Fibroblast of peridontal ligament (primary cell): Measurements from ENCODE around the gene PDZD11.
"Not testable (repeated sequence)": the region's sequence is repeated elsewhere in the genome, so short reads cannot be mapped to it uniquely, and the experiment has no call there.

Experiments
- DNase-seq: peaks from one replicate; pipeline ENCODE4 v3.0.0-alpha.2; 2010; ENCODE audit errors: extremely low read depth

The PDZD11 gene

DNA sequence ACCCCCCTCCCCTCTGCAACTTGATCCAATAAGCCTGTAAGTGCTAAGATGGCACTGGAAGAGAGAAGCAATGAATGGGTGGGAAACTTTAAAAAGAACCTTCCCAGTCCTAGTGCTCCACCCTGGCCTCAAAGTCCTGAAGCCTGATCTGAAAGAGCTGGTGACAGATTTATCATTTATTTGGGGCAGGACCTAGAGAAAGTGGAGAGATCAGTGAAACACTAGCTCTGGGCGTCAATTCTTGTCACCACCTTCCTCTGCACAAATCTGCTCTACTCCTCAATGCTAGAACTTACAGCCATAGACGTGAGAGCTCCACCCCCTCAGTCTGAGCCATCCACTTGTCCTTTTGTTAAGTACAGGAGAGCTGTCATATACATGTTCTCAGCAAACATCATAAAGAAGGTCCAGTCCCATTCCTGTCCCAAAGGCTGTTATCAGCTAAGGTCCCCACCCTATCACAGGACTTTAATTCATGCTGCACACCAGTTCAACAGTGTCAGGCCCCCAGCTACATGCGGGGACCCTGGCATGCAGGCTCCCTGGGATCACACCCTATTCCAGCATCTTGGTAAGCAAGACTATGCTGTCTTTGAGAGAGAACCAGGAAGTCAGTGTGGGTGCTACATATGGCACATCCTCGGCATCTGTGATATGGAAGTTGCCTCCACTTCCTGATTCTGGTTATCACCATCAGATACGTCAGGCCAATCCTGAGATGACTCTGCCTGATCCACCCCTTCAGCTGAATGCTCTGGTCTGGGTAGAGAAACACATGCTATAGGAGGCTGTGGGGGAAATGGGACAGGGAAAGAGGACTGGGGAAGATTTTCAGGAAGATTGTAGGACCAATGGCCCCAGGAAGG lies 32.1 kb downstream of the PDZD11 start:
- DNase-seq = no peak

DNA sequence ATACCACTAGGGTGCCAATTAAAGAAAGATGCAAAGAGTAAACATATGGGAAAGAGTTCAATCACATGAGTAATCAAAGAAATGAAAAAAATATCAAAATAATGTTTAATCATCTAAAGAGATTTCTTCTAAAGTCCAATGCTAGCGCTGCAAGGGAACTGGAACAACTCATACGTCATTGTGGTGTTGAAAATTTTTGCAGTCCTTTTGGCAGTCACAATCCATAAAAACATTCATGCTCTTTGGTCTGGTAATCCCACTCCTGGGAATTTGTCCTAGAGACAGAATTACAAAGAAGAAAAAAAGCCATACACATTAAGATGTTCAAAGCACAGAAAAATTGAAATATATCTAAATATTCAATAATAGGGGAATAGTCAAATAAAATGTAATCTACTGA lies 34.3 kb downstream of the PDZD11 start:
- DNase-seq = no peak

DNA sequence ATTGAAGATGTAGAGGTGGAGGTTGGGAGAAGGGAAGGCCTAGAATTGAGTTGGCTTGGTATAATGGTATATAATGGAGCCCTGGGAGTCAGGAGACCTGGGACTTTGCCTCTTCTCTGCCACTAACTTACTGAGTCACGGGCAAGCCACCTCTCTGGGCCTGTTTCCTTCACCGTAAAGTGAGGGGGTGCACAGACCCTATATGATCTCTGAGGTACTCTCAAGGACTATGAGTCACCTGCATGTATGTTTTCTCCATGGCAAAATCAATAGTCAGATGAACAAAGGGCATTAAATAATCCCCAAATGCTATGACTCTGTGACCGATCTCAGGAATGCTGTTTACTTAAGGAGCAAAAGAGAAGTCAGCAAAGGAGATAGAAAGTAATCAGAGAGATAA lies 34.8 kb downstream of the PDZD11 start:
- DNase-seq = no peak

DNA sequence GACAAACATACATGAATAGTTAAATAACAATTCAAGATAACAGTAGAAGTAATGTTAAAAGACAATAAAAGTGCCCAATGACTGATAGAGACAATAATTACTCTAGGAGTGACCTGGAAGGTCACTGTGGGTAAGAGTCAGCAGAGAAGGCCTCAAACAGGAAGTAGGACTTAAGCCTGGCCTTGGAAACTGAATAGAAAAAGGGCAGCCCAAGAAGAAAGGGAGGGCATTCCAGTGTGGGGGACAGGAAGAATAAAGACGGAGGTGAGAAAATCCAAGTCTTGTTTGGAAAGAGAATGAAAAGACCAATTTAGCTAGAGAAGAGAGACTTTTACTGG lies 35.7 kb downstream of the PDZD11 start:
- no peak for DNase-seq

DNA sequence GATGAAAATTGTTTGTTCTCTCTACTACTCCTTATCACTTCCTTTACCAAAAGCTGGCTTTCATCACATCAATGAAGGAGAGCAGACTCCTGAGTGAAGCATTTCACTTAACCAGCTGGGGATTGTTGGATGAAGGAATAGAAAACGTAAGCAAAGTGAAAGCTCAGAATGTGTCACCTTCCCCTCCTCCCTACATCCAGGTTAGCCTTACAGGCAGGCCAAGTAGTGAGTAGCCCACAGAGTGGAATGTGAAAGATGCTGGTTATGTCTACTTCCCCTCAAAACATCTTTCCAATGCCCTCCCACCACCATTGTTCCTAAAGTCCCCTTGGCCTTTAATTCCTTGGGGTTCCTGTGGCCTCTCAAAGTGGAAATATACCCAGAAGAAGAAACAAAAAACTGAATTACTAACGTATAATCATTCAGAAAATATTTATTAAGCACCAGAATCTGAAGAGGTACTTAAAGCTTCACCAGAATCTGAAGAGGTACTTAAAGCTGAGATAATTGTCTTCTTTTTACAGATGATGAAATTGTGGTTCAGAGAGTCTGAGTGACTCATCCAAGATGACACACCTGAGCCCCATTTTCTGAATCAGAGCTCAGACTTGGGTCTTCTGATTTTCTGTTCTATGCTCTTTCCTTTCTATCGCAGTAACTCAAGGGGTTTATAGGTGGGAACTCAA lies 36.2 kb downstream of the PDZD11 start:
- no peak for DNase-seq

DNA sequence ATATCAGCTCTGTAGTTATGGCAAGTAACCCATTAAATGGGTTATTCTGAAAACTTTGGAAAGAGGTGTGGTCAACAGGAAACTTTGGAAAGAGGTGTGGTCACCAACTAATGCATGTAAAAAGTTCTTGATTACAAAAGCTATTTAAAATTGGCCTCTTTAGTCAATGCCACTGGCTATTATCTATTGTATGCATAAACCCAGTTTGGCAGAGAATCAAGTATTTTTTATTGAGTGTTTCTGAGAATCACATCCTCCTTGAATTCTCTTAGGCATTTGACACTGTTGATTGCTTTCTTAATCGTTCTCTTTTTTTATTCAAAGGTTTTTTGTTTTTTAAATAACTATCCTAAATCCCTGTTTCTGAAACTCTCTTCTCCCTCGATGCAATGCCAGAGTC lies 37.2 kb downstream of the PDZD11 start:
- no peak for DNase-seq

DNA sequence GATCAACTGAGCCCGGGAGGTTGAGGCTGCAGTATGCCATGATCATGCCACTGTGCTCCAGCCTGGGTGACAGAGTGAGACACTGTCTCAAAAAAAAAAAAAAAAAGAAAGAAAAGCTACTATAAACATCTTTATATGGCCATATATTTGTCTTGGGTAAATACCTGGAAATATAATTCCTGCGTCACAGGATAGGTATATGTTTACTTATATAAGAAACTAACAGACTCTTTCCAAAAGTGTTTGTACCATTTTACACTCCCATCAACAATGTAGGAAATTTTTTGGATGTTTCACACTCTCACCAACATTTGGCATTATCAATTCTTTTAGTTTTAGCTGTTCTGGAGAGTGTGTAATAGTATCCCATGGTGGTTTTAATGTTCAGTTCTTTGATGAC lies 42.5 kb downstream of the PDZD11 start:
- DNase-seq = no peak

DNA sequence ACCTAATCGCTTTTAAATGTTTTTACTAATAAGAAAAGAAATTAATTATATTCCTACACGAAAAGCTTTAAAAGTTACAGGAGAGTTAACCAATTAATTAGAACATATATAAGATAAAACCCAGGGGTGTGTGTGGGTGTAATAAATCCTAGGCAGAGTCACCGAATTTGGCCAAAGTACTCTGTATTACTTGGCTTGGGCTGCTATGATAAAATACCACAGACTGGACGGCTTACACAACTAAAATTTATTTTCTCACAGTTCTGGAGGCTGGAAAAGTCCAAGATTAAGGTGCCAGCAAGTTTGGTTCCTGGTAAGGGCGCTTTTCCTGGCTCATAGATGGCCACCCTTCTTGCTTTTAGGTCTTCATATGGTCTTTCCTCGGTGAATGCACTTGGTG lies 44.8 kb downstream of the PDZD11 start:
- no peak for DNase-seq

DNA sequence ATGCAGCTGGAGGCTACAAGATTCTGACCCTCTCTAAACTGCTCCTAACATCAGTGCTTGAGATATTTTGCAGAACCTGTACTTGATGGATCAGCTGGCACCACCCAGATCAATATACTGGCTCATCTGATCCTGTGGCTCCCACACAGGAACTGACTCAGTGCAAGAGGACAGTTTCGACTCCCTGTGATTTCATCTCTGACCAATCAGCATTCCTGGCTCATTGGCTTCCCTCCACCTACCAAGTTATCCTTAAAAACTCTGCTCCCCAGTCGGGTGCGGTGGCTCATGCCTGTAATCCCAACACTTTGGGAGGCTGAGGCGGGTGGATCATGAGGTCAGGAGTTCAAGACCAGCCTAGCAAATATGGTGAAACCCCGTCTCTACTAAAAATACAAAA lies 46.1 kb downstream of the PDZD11 start:
- not testable (repeated sequence) for DNase-seq

DNA sequence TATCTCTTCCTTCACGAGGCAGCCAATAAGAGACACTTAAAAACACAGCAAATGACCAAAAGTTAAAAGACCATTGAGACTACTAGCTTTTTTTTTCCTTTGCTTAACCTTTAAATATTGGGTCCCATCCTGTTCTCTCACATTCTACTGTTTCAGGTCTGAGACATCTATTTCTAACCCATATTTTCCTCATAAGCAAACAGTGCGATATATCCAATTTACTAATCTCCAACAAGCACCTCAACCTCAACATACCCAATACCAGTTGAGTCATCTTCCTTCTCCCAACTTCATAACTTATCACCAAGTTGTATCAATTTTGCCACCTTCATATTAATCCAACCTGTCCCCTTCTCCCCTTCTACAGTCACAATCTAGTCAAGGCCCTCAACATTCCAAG lies 48.2 kb downstream of the PDZD11 start:
- DNase-seq = no peak

DNA sequence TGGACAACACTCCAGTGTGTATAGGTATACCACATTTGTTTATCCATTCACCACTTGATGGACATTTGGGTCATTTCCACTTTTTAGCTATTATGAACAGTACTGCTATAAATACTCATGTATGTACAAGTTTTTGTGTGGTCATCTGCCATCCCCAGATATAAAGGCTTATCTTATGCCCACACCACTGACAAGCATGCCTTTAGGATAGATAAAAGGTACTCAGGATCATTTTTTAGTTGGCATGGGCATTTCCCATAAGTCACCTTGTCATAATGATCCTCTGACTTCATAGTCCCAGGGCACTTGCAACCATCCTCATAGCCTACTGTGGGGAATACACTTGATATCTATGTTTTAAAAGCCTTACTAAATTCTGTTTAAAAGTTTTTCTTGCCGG lies 49.0 kb downstream of the PDZD11 start:
- no peak for DNase-seq
